Epithelial cell of esophagus (primary cell): Measurements from ENCODE around the gene ZNRF2.

Source experiments
- DNase-seq: peaks from one replicate; pipeline ENCODE4 v3.0.0; 2010; ENCODE audit warnings: low read depth
- H3K4me3 ChIP-seq: 2 replicates; pipeline ENCODE4 v1.5.1; 2011; ENCODE audit warnings: mild to moderate bottlenecking, low read length, control low read depth
- TF ChIP-seq, protein P1 (sequence below): IDR thresholded peaks from 2 replicates; pipeline ENCODE4 v1.5.1; 2011; ENCODE audit warnings: low read depth, mild to moderate bottlenecking, low read length, control low read depth, inconsistent platforms; ENCODE audit not compliant: insufficient read depth; ENCODE audit errors: missing control alignments

ZNRF2 gene

GRCh38 chr7:30273552-30273951 lies 10.8 kb upstream of the ZNRF2 start:
- TF ChIP-seq, protein P1, sequence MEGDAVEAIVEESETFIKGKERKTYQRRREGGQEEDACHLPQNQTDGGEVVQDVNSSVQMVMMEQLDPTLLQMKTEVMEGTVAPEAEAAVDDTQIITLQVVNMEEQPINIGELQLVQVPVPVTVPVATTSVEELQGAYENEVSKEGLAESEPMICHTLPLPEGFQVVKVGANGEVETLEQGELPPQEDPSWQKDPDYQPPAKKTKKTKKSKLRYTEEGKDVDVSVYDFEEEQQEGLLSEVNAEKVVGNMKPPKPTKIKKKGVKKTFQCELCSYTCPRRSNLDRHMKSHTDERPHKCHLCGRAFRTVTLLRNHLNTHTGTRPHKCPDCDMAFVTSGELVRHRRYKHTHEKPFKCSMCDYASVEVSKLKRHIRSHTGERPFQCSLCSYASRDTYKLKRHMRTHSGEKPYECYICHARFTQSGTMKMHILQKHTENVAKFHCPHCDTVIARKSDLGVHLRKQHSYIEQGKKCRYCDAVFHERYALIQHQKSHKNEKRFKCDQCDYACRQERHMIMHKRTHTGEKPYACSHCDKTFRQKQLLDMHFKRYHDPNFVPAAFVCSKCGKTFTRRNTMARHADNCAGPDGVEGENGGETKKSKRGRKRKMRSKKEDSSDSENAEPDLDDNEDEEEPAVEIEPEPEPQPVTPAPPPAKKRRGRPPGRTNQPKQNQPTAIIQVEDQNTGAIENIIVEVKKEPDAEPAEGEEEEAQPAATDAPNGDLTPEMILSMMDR: no peak
- no peak overlapping the region for H3K4me3 ChIP-seq
- no peak for DNase-seq

DNA sequence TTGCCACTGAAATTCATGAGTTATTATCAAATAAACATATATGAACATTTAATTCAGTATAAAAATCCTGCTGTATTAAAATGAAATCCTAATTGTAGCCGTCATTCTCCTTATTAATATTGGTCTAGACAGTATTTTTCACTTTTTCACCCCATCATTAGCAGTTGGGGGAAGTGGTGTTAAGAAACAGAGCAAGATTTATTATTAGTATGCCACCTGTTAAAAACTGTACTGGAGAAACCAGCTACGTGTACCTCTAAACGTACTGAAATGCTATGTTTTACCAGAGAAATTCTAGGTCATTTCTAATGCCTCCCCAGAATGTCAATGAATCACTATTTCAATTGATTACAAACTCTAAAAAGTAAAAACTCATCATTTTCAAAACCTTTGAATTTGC lies 9.8 kb upstream of the ZNRF2 start:
- TF ChIP-seq, protein P1: no peak
- DNase-seq: no peak

GRCh38 chr7:30276203-30276900 lies 8.0 kb upstream of the ZNRF2 start:
- DNase-seq: peak; percentile 61
- TF ChIP-seq, protein P1: peak; percentile 86

More for the DNA sequence above, 9.8 kb upstream of the ZNRF2 start:
- H3K4me3 ChIP-seq: no peak overlapping the region

DNA sequence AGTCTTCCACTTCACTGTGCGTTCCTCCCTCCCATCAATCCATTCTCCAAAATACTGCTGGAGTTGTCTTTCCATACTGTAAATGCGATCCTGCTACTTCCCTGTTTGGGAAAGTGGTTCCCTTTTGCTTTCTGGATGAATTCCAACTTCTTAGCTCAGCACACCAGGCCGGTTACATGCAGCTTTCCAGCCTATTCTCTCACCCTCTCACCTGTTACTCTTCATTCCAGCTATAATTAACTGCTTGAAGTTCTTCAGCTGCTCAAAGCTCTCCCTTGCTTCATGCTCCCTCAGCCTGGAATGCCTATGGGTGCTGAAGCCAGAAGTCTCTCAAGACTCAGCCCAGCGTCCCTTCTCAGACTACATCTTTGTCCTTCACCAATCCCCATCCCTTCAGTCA lies 6.0 kb upstream of the ZNRF2 start:
- H3K4me3 ChIP-seq: no peak overlapping the region
- DNase-seq: no peak
- TF ChIP-seq, protein P1: no peak

More at GRCh38 chr7:30276203-30276900, 8.0 kb upstream of the ZNRF2 start:
- no peak overlapping the region for H3K4me3 ChIP-seq

DNA sequence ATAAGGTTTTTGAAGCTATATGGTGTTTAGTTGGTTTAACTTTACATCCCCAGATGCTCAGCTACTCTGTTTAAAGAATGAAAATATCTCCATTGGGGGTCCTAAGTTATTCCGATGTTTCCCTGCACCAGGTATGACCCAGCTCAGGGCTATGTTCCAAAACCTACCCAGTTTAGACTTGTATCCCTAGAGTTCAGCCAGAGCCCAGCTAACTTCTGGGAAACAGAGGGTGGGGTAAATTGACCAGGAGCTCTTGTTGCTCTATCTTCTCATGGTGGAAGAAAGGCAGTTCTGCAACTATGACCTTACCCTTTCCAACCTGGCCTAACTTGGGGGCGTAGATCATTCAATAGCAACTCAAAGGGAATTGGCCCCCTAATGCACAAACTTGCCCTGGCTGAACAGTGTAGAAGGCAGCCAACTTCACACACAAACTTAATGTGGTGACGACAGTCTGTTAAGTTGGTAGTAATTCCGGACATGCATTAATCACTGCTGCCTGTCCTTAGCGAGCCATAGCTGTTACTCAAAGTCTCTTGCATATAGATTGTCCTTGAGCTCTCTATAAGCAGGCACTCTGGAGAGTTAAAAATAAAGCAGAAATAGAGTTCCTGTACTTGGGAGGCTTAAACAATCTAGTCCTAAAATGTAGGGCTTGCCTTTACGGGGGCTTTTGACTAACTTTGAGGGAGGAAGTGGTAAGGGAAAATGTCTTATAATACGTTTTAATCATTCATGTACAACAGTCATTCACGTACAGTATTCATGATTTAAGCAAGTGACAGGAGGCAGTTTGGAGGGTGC lies 5.3 kb upstream of the ZNRF2 start:
- no peak for DNase-seq
- TF ChIP-seq, protein P1: no peak
- H3K4me3 ChIP-seq: no peak overlapping the region

DNA sequence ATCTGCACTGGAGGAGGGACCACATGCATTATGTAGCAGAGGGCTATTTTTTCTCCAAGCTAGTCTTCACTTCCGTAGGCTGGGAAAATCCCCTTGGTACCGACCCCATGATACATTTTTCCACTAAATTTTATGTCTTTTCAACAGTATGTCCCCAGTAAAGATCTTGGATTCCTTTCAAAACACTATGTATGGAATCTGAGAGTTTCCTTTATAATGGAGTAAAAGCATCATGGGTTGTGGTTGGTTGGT lies 4.8 kb upstream of the ZNRF2 start:
- no peak overlapping the region for H3K4me3 ChIP-seq
- no peak for DNase-seq
- TF ChIP-seq, protein P1: no peak
